T-cell (primary cell): Measurements from ENCODE around the gene RUBCN. TPM values are rescaled to one million over a fixed set of nuclear protein-coding genes. Genes with fewer than 3 reads are reported as not detected.

Experiments used
- total RNA-seq, 35 experiments: library from RNA in 6 of 35; stranded (reverse) in 6 of 35; fragments of 120-200 nt in 1 of 35; gene quantifications; one replicate each; pipeline versions ENCODE4 v1.2.1 to v1.2.4 and lab custom pipeline; 2013 to 2026

Gene RUBCN
- total RNA-seq, 5 donors from 2014 or later (not counting 1 experiment from before 2014, with no cell fraction given), result 40.3 to 73.5 (median 64.7) TPM

Other genes with a start within 250 kb of the RUBCN start
- 10 to 100 TPM; 31.1 to 74.7 (median 68.9) TPM for gene BDH1, start 180.9 kb downstream of the RUBCN start, total RNA-seq
- gene FYTTD1, start 13.0 kb upstream of the RUBCN start, total RNA-seq, result 10 to 100 TPM; 52.4 to 58.4 (median 55.6) TPM
- gene LRCH3, start 54.4 kb upstream of the RUBCN start, total RNA-seq, result 10 to 100 TPM; 51.4 to 75.1 (median 62.2) TPM
- 1,000 to 10,000 TPM; 1,657 to 1,935 (median 1,760) TPM for gene RPL35A, start 213.3 kb upstream of the RUBCN start, total RNA-seq
- 1 to 10 TPM; 3.7 to 8.2 (median 5.5) TPM for gene LMLN, start 223.3 kb upstream of the RUBCN start, total RNA-seq